NB4 (cell line): ENCODE data around the gene GLRA2.

Experiments
- DNase-seq: peaks from one replicate; pipeline ENCODE4 v3.0.0; 2010; ENCODE audit warnings: low read depth
- H3K4me3 ChIP-seq: one replicate; pipeline ENCODE4 v1.5.1; 2011; ENCODE audit warnings: mild to moderate bottlenecking, low read depth, low read length, moderate library complexity
- CTCF ChIP-seq: IDR thresholded peaks from one replicate; pipeline ENCODE4 v1.5.1; 2012; ENCODE audit warnings: low read depth, low read length
- MYC ChIP-seq: IDR thresholded peaks from 2 replicates; pipeline ENCODE4 v1.6.1; 2011; ENCODE audit warnings: low read depth, low read length
- POLR2A ChIP-seq: IDR thresholded peaks from 2 replicates; pipeline ENCODE4 v1.6.1; 2011; ENCODE audit warnings: mild to moderate bottlenecking; ENCODE audit not compliant: insufficient read length; ENCODE audit errors: extremely low read depth
- TF ChIP-seq, protein P1 (sequence below): IDR thresholded peaks from 2 replicates; pipeline ENCODE4 v1.6.1; 2011; ENCODE audit warnings: low read depth, low read length

GLRA2 gene

GRCh38 chrX:14564058-14564457 lies 34.7 kb downstream of the GLRA2 start:
- TF ChIP-seq MYC (no peak), POLR2A (no peak), CTCF (no peak)
- TF ChIP-seq, protein P1, sequence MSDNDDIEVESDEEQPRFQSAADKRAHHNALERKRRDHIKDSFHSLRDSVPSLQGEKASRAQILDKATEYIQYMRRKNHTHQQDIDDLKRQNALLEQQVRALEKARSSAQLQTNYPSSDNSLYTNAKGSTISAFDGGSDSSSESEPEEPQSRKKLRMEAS = no peak
- no peak for DNase-seq
- no peak overlapping the region for H3K4me3 ChIP-seq

DNA sequence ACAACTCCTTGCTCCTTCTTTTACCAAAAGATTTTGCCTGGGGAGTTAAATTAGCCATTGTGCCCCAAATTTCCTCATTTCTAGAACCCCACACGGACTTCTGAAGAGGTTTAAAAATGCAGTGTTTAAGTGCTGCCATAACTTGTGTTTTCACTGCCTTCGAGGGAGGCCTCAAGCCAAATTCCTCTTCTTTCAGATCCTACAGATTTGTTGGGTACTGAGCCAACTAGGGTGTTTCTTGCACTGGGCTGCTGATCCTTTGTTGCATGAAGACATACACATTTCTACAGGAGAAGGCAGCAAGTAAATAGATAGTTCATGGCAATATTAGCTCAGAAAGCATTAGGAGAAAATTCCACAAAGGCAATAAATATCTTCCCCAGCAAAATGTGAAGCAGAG lies 43.8 kb downstream of the GLRA2 start:
- DNase-seq = no peak
- TF ChIP-seq, protein P1 = no peak
- TF ChIP-seq CTCF = no peak
- TF ChIP-seq MYC = no peak
- no peak for TF ChIP-seq POLR2A
- no peak overlapping the region for H3K4me3 ChIP-seq

GRCh38 chrX:14581081-14581480 lies 51.7 kb downstream of the GLRA2 start:
- no peak for DNase-seq
- no peak overlapping the region for H3K4me3 ChIP-seq
- TF ChIP-seq CTCF = no peak
- TF ChIP-seq, protein P1 = no peak

DNA sequence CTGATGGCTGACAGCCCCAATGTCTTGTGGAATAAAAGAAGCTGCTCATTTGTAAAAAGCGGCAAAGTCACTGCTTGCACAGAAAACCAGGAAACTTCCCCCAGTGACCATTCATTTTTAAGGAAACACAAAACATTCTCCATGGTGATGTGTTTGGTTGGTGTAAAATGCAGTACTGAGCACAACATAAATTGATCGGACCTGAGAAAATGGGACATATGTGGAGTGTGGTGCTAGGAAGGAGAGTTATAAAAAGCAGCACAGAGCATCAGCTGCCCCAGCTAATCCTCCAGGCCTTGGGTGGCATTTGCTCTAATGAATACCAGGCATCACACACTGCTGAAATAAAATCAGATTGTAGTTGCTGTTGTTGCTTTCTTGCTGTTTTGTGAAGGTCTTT lies 55.2 kb downstream of the GLRA2 start:
- no peak for TF ChIP-seq MYC
- no peak for TF ChIP-seq CTCF
- TF ChIP-seq POLR2A = no peak
- TF ChIP-seq, protein P1 = no peak
- DNase-seq = no peak
- no peak overlapping the region for H3K4me3 ChIP-seq

DNA sequence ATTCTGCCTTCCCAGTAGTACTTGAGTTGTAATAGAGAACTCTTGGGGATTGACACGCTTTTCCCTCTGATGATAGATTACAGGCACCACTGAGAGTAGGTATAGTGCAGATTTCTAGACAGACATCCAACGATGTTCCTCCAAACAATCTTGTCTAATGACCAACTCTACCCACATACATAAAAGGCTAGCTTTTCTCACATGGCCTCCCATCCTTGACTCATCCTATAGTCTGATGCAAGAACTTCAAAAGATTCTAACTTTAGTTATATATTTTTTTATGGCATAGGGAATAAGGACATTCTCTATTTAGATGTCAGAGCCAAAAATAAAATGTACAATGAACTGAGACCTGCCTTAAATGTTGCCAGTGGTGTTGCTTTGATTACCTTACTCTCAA lies 60.9 kb downstream of the GLRA2 start:
- no peak for DNase-seq
- TF ChIP-seq CTCF = no peak
- TF ChIP-seq MYC = no peak
- TF ChIP-seq, protein P1 = no peak
- no peak for TF ChIP-seq POLR2A
- no peak overlapping the region for H3K4me3 ChIP-seq

GRCh38 chrX:14590693-14591424 lies 61.5 kb downstream of the GLRA2 start:
- TF ChIP-seq POLR2A (no peak), CTCF (no peak), MYC (no peak)
- TF ChIP-seq, protein P1 = no peak
- no peak for DNase-seq
- no peak overlapping the region for H3K4me3 ChIP-seq
